ENCODE data around the gene RASA1. TPM values are rescaled to one million over a fixed set of nuclear protein-coding genes. Genes with fewer than 3 reads are reported as not detected.

Gene RASA1
- total RNA-seq, 2 donors from 2014 or later, result 50.9 to 63.0 TPM

- peaks cover 7% of the 10 kb centered on the region for H3K4me1 ChIP-seq (ENCODE audit: control insufficient read depth, insufficient read depth, low read length)
- no peaks in the 10 kb centered on the region for H3K27me3 Mint-ChIP-seq (ENCODE audit: insufficient read depth)
- no peaks in the 10 kb centered on the region for H3K9me3 Mint-ChIP-seq
- H3K4me3 ChIP-seq (ENCODE audit: low read length), result peak overlapping the region; percentile 91
- TF ChIP-seq, protein P1, sequence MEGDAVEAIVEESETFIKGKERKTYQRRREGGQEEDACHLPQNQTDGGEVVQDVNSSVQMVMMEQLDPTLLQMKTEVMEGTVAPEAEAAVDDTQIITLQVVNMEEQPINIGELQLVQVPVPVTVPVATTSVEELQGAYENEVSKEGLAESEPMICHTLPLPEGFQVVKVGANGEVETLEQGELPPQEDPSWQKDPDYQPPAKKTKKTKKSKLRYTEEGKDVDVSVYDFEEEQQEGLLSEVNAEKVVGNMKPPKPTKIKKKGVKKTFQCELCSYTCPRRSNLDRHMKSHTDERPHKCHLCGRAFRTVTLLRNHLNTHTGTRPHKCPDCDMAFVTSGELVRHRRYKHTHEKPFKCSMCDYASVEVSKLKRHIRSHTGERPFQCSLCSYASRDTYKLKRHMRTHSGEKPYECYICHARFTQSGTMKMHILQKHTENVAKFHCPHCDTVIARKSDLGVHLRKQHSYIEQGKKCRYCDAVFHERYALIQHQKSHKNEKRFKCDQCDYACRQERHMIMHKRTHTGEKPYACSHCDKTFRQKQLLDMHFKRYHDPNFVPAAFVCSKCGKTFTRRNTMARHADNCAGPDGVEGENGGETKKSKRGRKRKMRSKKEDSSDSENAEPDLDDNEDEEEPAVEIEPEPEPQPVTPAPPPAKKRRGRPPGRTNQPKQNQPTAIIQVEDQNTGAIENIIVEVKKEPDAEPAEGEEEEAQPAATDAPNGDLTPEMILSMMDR (conservative IDR thresholded peaks at IDR 0.05), result no peak
- H3K9me3 ChIP-seq (ENCODE audit: control insufficient read depth, low read length), result no peaks in the 10 kb centered on the region
- peaks cover 8% of the 10 kb centered on the region for H3K4me1 Mint-ChIP-seq
- peak; percentile 57 for DNase-seq
- H3K4me3 Mint-ChIP-seq, result peak overlapping the region; percentile 78
- H3K36me3 ChIP-seq (ENCODE audit: control insufficient read depth, insufficient read depth, low read length), result peaks cover 37% of the 10 kb centered on the region
- peak overlapping the region; percentile 71 for H3K27ac ChIP-seq (ENCODE audit: low read depth, low read length)
- WGBS, 2 experiments (ENCODE audit: insufficient coverage in 1 of 2, insufficient read length in 1 of 2), result 1% methylated on average over 22 to 29 of the region's 29 CpGs
- no peaks in the 10 kb centered on the region for H3K27me3 ChIP-seq (ENCODE audit: control insufficient read depth, insufficient read depth, low read length, poor library complexity, severe bottlenecking)
- H3K9ac ChIP-seq (ENCODE audit: extremely low read depth, low read length, poor library complexity, severe bottlenecking), result peak overlapping the region; percentile 81
- H3K36me3 Mint-ChIP-seq (ENCODE audit: low read depth), result peaks cover 21% of the 10 kb centered on the region
- peak overlapping the region; percentile 89 for H3K27ac Mint-ChIP-seq
Measured at GRCh38 chr5:87411973-87412629, 144.4 kb downstream of the RASA1 start.

- H3K27me3 Mint-ChIP-seq (ENCODE audit: insufficient read depth), result no peaks in the 10 kb centered on the region
- TF ChIP-seq, protein P1 (conservative IDR thresholded peaks at IDR 0.05), result no peak
- H3K36me3 ChIP-seq (ENCODE audit: control insufficient read depth, insufficient read depth, low read length), result peaks cover 30% of the 10 kb centered on the region
- H3K36me3 Mint-ChIP-seq (ENCODE audit: low read depth), result peaks cover 16% of the 10 kb centered on the region
- peak within 1 kb of the TSS; percentile 78 for H3K4me3 Mint-ChIP-seq
- H3K9me3 ChIP-seq (ENCODE audit: control insufficient read depth, low read length), result no peaks in the 10 kb centered on the region
- H3K9me3 Mint-ChIP-seq, result no peaks in the 10 kb centered on the region
- DNase-seq, result peak; percentile 99
- peak within 1 kb of the TSS; percentile 89 for H3K27ac Mint-ChIP-seq
- H3K27ac ChIP-seq (ENCODE audit: low read depth, low read length), result peak within 1 kb of the TSS; percentile 71
- H3K4me1 ChIP-seq (ENCODE audit: control insufficient read depth, insufficient read depth, low read length), result peaks cover 7% of the 10 kb centered on the region
- H3K9ac ChIP-seq (ENCODE audit: extremely low read depth, low read length, poor library complexity, severe bottlenecking), result peak within 1 kb of the TSS; percentile 81
- peaks cover 8% of the 10 kb centered on the region for H3K4me1 Mint-ChIP-seq
- WGBS, 2 experiments (ENCODE audit: insufficient coverage in 1 of 2, insufficient read length in 1 of 2), result 2 to 18% methylated on average over 4 to 46 of the region's 46 CpGs
- H3K4me3 ChIP-seq (ENCODE audit: low read length), result peak within 1 kb of the TSS; percentile 91
- H3K27me3 ChIP-seq (ENCODE audit: control insufficient read depth, insufficient read depth, low read length, poor library complexity, severe bottlenecking), result no peaks in the 10 kb centered on the region
Measured at GRCh38 chr5:87412630-87413342, 145.1 kb downstream of the RASA1 start, which contains the start of gene CCNH. Gene CCNH, minus strand, starts transcription at chr5:87412930. Its CDS starts 136 bp downstream, at chr5:87412794.

DNA sequence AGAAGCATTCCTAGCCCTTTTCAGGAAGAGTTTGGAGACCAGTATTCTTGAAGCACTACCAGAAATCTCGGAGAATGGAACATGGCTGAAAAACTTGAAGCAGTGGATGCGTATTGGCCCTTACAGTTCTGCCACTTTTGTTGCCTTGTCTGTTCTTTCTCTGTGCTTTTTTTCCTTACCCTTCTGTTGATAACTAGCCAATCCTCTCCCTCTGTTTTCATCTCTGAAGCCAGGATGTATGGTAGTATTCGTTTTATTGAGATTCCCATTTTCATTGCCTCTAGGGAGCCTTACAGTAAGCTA, 145.6 kb downstream of the RASA1 start:
- Histone ChIP-seq H3K36me3 (ENCODE audit: control insufficient read depth, insufficient read depth, low read length) (peaks cover 25% of the 10 kb centered on the region), H3K9ac (ENCODE audit: extremely low read depth, low read length, poor library complexity, severe bottlenecking) (peak overlapping the region; percentile 81), H3K27ac (ENCODE audit: low read depth, low read length) (no peak overlapping the region), H3K9me3 (ENCODE audit: control insufficient read depth, low read length) (no peaks in the 10 kb centered on the region), H3K4me3 (ENCODE audit: low read length) (peak overlapping the region; percentile 91), H3K27me3 (ENCODE audit: control insufficient read depth, insufficient read depth, low read length, poor library complexity, severe bottlenecking) (no peaks in the 10 kb centered on the region), H3K4me1 (ENCODE audit: control insufficient read depth, insufficient read depth, low read length) (peaks cover 7% of the 10 kb centered on the region)
- H3K27ac Mint-ChIP-seq, result peak overlapping the region; percentile 89
- H3K4me1 Mint-ChIP-seq, result peaks cover 8% of the 10 kb centered on the region
- peaks cover 12% of the 10 kb centered on the region for H3K36me3 Mint-ChIP-seq (ENCODE audit: low read depth)
- H3K4me3 Mint-ChIP-seq, result peak overlapping the region; percentile 78
- DNase-seq, result no peak
- H3K27me3 Mint-ChIP-seq (ENCODE audit: insufficient read depth), result no peaks in the 10 kb centered on the region
- H3K9me3 Mint-ChIP-seq, result no peaks in the 10 kb centered on the region
- WGBS, 2 experiments (ENCODE audit: insufficient coverage in 1 of 2, insufficient read length in 1 of 2), result 73 to 76% methylated on average over 2 of the region's 3 CpGs
- TF ChIP-seq, protein P1 (conservative IDR thresholded peaks at IDR 0.05), result no peak
